Natural killer cell (primary cell): ENCODE results near the gene C6orf52. TPM values are rescaled to one million over a fixed set of nuclear protein-coding genes. Genes with fewer than 3 reads are reported as not detected.
A peak's percentile ranks its signal among the peaks of the same experiment; 100 is the strongest.

Experiments used
- ATAC-seq, 3 donors: fragments of 150-1000 bp in 2 of 3; fragments of 200-7000 bp in 1 of 3; cut with Tn5 transposase; 1 replicate in 1 of 3; 2 replicates in 2 of 3; pipeline ENCODE4 v1.10.0; 2021; ENCODE audit warnings: mild to moderate bottlenecking in 2 of 3, moderate library complexity in 2 of 3
- DNase-seq, 2 donors: peaks; one replicate each; pipeline versions ENCODE4 v3.0.0 to v3.0.0-alpha.2; 2013 to 2021; ENCODE audit warnings: mixed read lengths in 1 of 2
- H3K27ac ChIP-seq: one replicate; pipeline ENCODE4 v1.5.1; 2013; ENCODE audit warnings: mild to moderate bottlenecking, low read length
- H3K27me3 ChIP-seq: one replicate; pipeline ENCODE4 v1.6.1; 2013; ENCODE audit warnings: low read length; ENCODE audit not compliant: control insufficient read depth, insufficient read depth
- H3K36me3 ChIP-seq: one replicate; pipeline ENCODE4 v1.6.1; 2013; ENCODE audit warnings: low read length; ENCODE audit not compliant: control insufficient read depth, insufficient read depth
- H3K4me1 ChIP-seq: one replicate; pipeline ENCODE4 v1.6.1; 2013; ENCODE audit warnings: low read length; ENCODE audit not compliant: control insufficient read depth, insufficient read depth
- H3K4me3 ChIP-seq: one replicate; pipeline ENCODE4 v1.5.1; 2013; ENCODE audit warnings: low read length
- H3K9me3 ChIP-seq: one replicate; pipeline ENCODE4 v1.6.1; 2013; ENCODE audit warnings: low read length; ENCODE audit not compliant: control insufficient read depth, insufficient read depth
- H3K27ac Mint-ChIP-seq, 2 donors: one replicate each; pipeline ENCODE4 v1.8.0; 2022; ENCODE audit warnings: mild to moderate bottlenecking in 2 of 2, mixed read lengths in 2 of 2, moderate library complexity in 1 of 2
- H3K27me3 Mint-ChIP-seq, 2 donors: one replicate each; pipeline ENCODE4 v1.8.0; 2022; ENCODE audit warnings: low read depth in 2 of 2, mixed read lengths in 2 of 2
- H3K36me3 Mint-ChIP-seq: one replicate; pipeline ENCODE4 v1.8.0; 2022; ENCODE audit warnings: mixed read lengths
- H3K4me1 Mint-ChIP-seq, 2 donors: one replicate each; pipeline ENCODE4 v1.8.0; 2022; ENCODE audit warnings: mixed read lengths in 2 of 2
- H3K4me3 Mint-ChIP-seq: one replicate; pipeline ENCODE4 v1.8.0; 2022; ENCODE audit warnings: mild to moderate bottlenecking, moderate library complexity, mixed read lengths
- H3K9me3 Mint-ChIP-seq, 2 donors: one replicate each; pipeline ENCODE4 v1.8.0; 2022; ENCODE audit warnings: mixed read lengths in 2 of 2
- WGBS: methylation state at CpG from one replicate; pipeline ENCODE4 v1.1.7; 2013; ENCODE audit warnings: missing lambda C conversion rate; ENCODE audit not compliant: insufficient coverage; 5-methylcytosine and 5-hydroxymethylcytosine counted together
- intact Hi-C: fragments of 100-400 bp; cut with micrococcal nuclease; formaldehyde crosslinking; loops from one replicate; pipeline ENCODE4 v1.14.2; 2022
- total RNA-seq, 4 donors: library from RNA; stranded (reverse); fragments of 120-200 nt in 1 of 4; gene quantifications; one replicate each; pipeline versions ENCODE4 v1.2.3 to v1.2.4, GENCODE V29; 2013 to 2022
- TF ChIP-seq, protein P1 (sequence below): fragments of 200-600 bp; IDR thresholded peaks from one replicate; pipeline ENCODE4 v1.8.0; 2022; ENCODE audit warnings: antibody characterized with exemption

C6orf52 gene
- total RNA-seq, 3 donors from 2014 or later (not counting 1 experiment from before 2014, with no cell fraction given), result 0.58 to 0.91 TPM; not detected in 1

DNA sequence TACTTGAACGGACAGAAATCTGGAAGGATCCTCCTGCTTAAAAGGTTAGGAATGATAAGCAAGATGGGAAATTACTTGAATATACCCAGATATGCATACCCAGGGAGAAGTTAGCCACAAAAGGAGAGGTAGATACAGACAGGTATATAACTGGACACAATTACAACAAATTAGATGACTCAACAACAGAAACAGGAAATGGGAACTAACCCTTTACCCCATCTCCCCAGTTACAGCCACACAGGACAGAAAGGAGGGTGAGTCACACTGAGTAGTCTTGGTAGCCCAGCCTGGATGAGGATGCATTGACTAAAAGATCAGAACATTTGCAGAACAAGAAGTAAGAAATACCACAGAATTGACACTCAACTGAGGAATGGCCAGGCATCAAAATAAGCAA, 61.2 kb downstream of the C6orf52 start:
- H3K36me3 ChIP-seq, result no peaks in the 10 kb centered on the region
- H3K4me1 ChIP-seq, result no peaks in the 10 kb centered on the region
- intact Hi-C loops, result no loop called here
- H3K4me3 Mint-ChIP-seq, result no peak overlapping the region
- H3K27me3 ChIP-seq, result no peaks in the 10 kb centered on the region
- no peak overlapping the region for H3K27ac ChIP-seq
- no peak overlapping the region for H3K27ac Mint-ChIP-seq
- H3K27me3 Mint-ChIP-seq, result peaks cover 0 to 13% of the 10 kb centered on the region in 2 donors
- TF ChIP-seq, protein P1, sequence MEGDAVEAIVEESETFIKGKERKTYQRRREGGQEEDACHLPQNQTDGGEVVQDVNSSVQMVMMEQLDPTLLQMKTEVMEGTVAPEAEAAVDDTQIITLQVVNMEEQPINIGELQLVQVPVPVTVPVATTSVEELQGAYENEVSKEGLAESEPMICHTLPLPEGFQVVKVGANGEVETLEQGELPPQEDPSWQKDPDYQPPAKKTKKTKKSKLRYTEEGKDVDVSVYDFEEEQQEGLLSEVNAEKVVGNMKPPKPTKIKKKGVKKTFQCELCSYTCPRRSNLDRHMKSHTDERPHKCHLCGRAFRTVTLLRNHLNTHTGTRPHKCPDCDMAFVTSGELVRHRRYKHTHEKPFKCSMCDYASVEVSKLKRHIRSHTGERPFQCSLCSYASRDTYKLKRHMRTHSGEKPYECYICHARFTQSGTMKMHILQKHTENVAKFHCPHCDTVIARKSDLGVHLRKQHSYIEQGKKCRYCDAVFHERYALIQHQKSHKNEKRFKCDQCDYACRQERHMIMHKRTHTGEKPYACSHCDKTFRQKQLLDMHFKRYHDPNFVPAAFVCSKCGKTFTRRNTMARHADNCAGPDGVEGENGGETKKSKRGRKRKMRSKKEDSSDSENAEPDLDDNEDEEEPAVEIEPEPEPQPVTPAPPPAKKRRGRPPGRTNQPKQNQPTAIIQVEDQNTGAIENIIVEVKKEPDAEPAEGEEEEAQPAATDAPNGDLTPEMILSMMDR, result no peak
- no peaks in the 10 kb centered on the region for H3K9me3 ChIP-seq
- no peaks in the 10 kb centered on the region for H3K9me3 Mint-ChIP-seq
- WGBS, result 100% methylated on average over 1 of the region's 1 CpG
- peak in 1 of 3 donors; percentile 41 for ATAC-seq
- no peaks in the 10 kb centered on the region for H3K4me1 Mint-ChIP-seq
- DNase-seq, result peak in 1 of 2 donors; percentile 5
- no peak overlapping the region for H3K4me3 ChIP-seq
- H3K36me3 Mint-ChIP-seq, result no peaks in the 10 kb centered on the region

DNA sequence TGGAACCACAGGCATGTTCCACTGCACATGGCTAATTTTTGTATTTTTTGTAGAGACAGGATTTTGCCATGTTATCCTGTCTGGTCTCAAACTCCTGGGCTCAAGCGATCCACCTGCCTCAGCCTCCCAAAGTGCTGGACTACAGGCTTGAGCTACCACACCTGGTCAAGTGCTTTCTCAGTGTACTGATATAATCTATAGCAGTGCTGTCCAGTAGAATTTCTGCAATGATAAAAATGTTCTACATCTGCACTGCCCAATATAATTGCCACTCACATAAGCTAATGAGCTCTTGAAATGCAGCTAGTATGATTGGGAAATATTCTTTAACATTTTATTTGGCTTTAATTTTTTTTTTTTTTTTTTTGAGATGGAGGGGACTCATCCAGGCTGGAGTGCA, 64.2 kb downstream of the C6orf52 start:
- intact Hi-C loops, result no loop called here
- Mint-ChIP-seq H3K4me3 (no peak overlapping the region), H3K27ac (no peak overlapping the region), H3K36me3 (no peaks in the 10 kb centered on the region), H3K9me3 (no peaks in the 10 kb centered on the region), H3K4me1 (no peaks in the 10 kb centered on the region), H3K27me3 (peaks cover 0 to 5% of the 10 kb centered on the region in 2 donors)
- Histone ChIP-seq H3K27me3 (no peaks in the 10 kb centered on the region), H3K4me3 (no peak overlapping the region), H3K27ac (no peak overlapping the region), H3K36me3 (no peaks in the 10 kb centered on the region), H3K9me3 (no peaks in the 10 kb centered on the region), H3K4me1 (no peaks in the 10 kb centered on the region)
- TF ChIP-seq, protein P1, result no peak
- DNase-seq, result no peak
- ATAC-seq, result no peak
- 100% methylated on average over 1 of the region's 1 CpG for WGBS

DNA sequence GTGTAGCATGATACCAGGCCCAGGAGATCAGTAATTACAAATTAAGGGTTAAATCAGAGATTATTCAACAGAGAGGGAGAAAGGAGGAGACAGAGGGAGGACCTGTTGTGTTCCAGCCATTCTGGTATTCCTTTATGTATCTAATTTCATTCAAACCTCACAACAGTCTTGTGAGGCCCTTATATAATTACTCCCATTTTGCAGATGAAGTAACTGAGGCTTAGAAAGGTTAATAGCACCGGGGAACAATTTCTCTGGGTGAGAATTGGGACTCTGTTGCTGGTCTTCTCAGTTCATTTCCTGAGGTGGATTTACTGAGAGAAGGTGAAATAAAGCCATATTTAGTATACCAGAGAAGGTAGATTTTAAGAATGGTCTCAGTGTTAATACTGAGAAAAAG, 66.6 kb downstream of the C6orf52 start:
- WGBS, result 100% methylated on average over 1 of the region's 1 CpG
- Mint-ChIP-seq H3K27ac (no peak overlapping the region), H3K4me1 (no peaks in the 10 kb centered on the region), H3K9me3 (no peaks in the 10 kb centered on the region), H3K27me3 (no peaks in the 10 kb centered on the region), H3K4me3 (no peak overlapping the region), H3K36me3 (no peaks in the 10 kb centered on the region)
- H3K27me3 ChIP-seq, result no peaks in the 10 kb centered on the region
- no peak overlapping the region for H3K27ac ChIP-seq
- ATAC-seq (no peak), DNase-seq (no peak)
- intact Hi-C loops, result no loop called here
- TF ChIP-seq, protein P1, result no peak
- H3K36me3 ChIP-seq, result no peaks in the 10 kb centered on the region
- H3K4me1 ChIP-seq, result no peaks in the 10 kb centered on the region
- no peaks in the 10 kb centered on the region for H3K9me3 ChIP-seq
- H3K4me3 ChIP-seq, result no peak overlapping the region

DNA sequence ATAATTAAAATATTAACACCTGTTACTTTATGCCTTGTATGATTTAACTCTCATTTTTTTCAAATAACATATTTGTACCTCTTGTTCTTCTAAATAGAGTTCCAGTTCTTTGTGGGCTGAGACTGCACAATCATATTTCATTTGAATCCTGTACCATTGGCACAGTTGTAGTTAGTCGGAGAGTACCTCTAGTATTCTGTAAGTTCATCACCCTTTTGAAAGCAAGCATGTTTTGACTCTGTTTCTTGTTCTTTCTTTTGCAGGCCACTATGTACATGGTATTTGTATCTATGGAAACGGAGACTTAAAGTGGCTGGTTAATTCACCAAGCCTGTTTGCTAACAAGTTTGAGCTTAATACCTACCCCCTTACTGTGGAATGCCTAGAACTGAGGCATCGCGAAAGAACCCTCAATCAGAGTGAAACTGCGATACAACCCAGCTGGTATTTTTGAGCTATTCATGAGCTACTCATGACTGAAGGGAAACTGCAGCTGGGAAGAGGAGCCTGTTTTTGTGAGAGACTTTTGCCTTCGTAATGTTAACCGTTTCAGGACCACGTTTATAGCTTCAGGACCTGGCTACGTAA, 68.2 kb downstream of the C6orf52 start:
- ATAC-seq, result no peak
- no peak overlapping the region for H3K4me3 Mint-ChIP-seq
- no peaks in the 10 kb centered on the region for H3K9me3 Mint-ChIP-seq
- no peaks in the 10 kb centered on the region for H3K9me3 ChIP-seq
- no peak overlapping the region for H3K27ac Mint-ChIP-seq
- no peaks in the 10 kb centered on the region for H3K36me3 Mint-ChIP-seq
- no peak for DNase-seq
- H3K27me3 ChIP-seq, result no peaks in the 10 kb centered on the region
- H3K27ac ChIP-seq, result no peak overlapping the region
- no peaks in the 10 kb centered on the region for H3K36me3 ChIP-seq
- intact Hi-C loops, result no loop called here
- TF ChIP-seq, protein P1, result no peak
- H3K4me3 ChIP-seq, result no peak overlapping the region
- 82% methylated on average over 8 of the region's 9 CpGs for WGBS
- H3K4me1 ChIP-seq, result no peaks in the 10 kb centered on the region
- no peaks in the 10 kb centered on the region for H3K4me1 Mint-ChIP-seq
- H3K27me3 Mint-ChIP-seq, result no peaks in the 10 kb centered on the region
